Panc1 (cell line): Measurements from ENCODE around the gene HDAC11. TPM values are rescaled to one million over a fixed set of nuclear protein-coding genes. Genes with fewer than 3 reads are reported as not detected.

Source experiments
- ATAC-seq: fragments of 200-7000 bp; cut with Tn5 transposase; 2 replicates; pipeline ENCODE4 v1.9.1; 2020; ENCODE audit warnings: mild to moderate bottlenecking, moderate library complexity
- BruUV-seq: library from RNA; stranded (reverse); fragments of 400-500 nt; replicated peaks from 2 replicates; lab custom pipeline; 2021; lab: Mats Ljungman, UMichigan
- CTCF ChIA-PET: fragments of 300-600 bp; sonication (Branson Sonifier 250); formaldehyde crosslinking; loops from one replicate; lab custom pipeline; 2022; ENCODE audit warnings: antibody characterized with exemption; lab: Charles Lee
- POLR2A ChIA-PET: fragments of 300-600 bp; sonication (Branson Sonifier 250); formaldehyde crosslinking; loops from one replicate; lab custom pipeline; 2022; ENCODE audit warnings: antibody characterized with exemption; lab: Charles Lee
- DNase-seq: peaks from one replicate; pipeline ENCODE4 v3.0.0-alpha.2; 2010; ENCODE audit warnings: low read depth, low spot score
- H3K27ac ChIP-seq: 2 replicates; pipeline ENCODE4 v1.5.1; 2011; ENCODE audit warnings: mild to moderate bottlenecking, low read length, inconsistent platforms
- H3K27me3 ChIP-seq: fragments of 200-500 bp; sonication (Bioruptor generic); 2 replicates; pipeline ENCODE4 v1.6.0; 2014; ENCODE audit warnings: low read length, inconsistent platforms; ENCODE audit not compliant: control insufficient read depth, insufficient read depth
- H3K36me3 ChIP-seq: fragments of 200-500 bp; sonication (Bioruptor generic); 2 replicates; pipeline ENCODE4 v1.5.1; 2014; ENCODE audit warnings: inconsistent platforms, mild to moderate bottlenecking, low read length, moderate library complexity; ENCODE audit not compliant: control insufficient read depth, insufficient read depth
- H3K4me1 ChIP-seq: 2 replicates; pipeline ENCODE4 v1.5.1; 2011; ENCODE audit warnings: inconsistent platforms, mild to moderate bottlenecking, low read length, moderate library complexity; ENCODE audit not compliant: control insufficient read depth, insufficient read depth
- H3K4me3 ChIP-seq, 2 experiments: 2 replicates each; pipeline ENCODE4 v1.5.1; 2011 to 2012; ENCODE audit warnings: low read depth in 2 of 2, low read length in 2 of 2, mild to moderate bottlenecking in 2 of 2, inconsistent platforms in 1 of 2, moderate library complexity in 1 of 2
- H3K9me3 ChIP-seq: fragments of 200-500 bp; sonication (Bioruptor generic); 2 replicates; pipeline ENCODE4 v1.5.1; 2014; ENCODE audit warnings: low read depth, mild to moderate bottlenecking, inconsistent platforms, low read length, moderate library complexity; ENCODE audit not compliant: control insufficient read depth, insufficient read depth
- CTCF ChIP-seq: fragments of 450-650 bp; IDR thresholded peaks from 2 replicates; pipeline ENCODE4 v1.5.1; 2017; ENCODE audit warnings: mild to moderate bottlenecking
- POLR2AphosphoS5 ChIP-seq: IDR thresholded peaks from 2 replicates; pipeline ENCODE4 v1.6.1; 2012; ENCODE audit warnings: mild to moderate bottlenecking, low read depth, low read length, moderate library complexity
- REST ChIP-seq, 2 experiments: IDR thresholded peaks; 2 replicates each; pipeline ENCODE4 v1.6.1; 2011 to 2012; ENCODE audit warnings: low read depth in 2 of 2, control low read depth in 1 of 2, low read length in 1 of 2, mild to moderate bottlenecking in 1 of 2, moderate library complexity in 1 of 2; ENCODE audit not compliant: insufficient read depth in 1 of 2
- SIN3A ChIP-seq: IDR thresholded peaks from 2 replicates; pipeline ENCODE4 v1.6.1; 2012; ENCODE audit warnings: low read depth, mild to moderate bottlenecking, low read length, moderate library complexity, borderline replicate concordance; ENCODE audit not compliant: insufficient read depth
- TCF7L2 ChIP-seq: IDR thresholded peaks from 2 replicates; pipeline ENCODE4 v1.6.1; 2011; ENCODE audit warnings: mild to moderate bottlenecking, low read depth, low read length, inconsistent platforms
- in situ Hi-C: cut with HindIII; loops from 2 replicates; pipeline ENCODE4 v1.10.0; 2016; ENCODE audit warnings: low sequenced_read_pairs, low pct_unique_long_range_greater_than_20kb
- intact Hi-C: fragments of 100-400 bp; cut with micrococcal nuclease; formaldehyde crosslinking; loops from one replicate; pipeline ENCODE4 v1.10.0; 2022; ENCODE audit not compliant: unreplicated experiment
- total RNA-seq: library from RNA; stranded (reverse); gene quantifications from one replicate; pipeline ENCODE4 v1.2.1, GENCODE V29; 2021; ENCODE audit not compliant: unreplicated experiment

Gene HDAC11
- total RNA-seq, 1 experiment from 2014 or later = 10.6 TPM

DNA sequence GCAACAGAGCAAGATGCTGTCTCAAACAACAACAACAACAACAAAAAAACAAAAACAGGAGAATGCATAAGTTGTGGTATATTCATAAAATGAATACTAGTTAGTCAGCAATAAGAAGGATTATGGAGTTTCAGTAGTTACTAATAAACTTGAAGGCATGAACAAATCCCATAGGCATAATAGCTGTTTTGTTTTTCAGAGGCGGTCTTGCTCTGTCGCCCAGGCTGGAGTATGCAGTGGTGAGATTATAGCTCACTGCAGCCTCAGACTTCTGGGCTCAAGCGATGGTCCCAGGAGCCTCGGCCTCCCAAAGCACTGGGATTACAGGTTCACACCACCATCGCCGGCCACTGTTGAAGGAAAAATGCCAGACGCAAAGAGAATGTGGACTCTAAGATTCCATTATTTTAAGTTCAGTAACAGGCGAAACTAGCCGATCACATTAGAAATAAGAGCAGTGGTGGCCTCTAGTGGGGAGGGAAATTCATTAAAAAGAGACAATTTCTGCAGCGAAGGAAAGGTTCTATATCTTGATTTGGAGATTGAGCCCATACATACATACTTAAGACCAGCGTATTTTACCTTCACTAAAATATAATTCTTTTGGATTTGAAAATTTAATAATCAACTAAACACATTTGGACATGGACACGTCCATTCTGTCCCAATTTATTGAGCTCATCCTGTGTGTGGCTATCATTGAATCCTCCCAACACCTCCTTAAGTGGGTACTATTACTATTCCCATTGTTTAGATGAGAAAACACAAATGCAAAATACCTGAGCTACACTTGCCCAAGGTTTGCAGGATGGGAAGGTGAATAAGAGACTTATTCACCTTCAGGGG lies 27.4 kb upstream of the HDAC11 start:
- intact Hi-C loops = loop anchor here (5.0 to 10.0 kb wide), 2 partner anchors 158 to 360 kb away; no protein-coding TSS in a partner anchor
- no peaks in the 10 kb centered on the region for H3K27me3 ChIP-seq
- POLR2A ChIA-PET = interaction anchor here (1.1 kb wide), 1 partner anchor 27 kb away, joined by 3 read pairs; the partner anchor contains the start of gene HDAC11
- no peak overlapping the region; the same call in 1 of the 2 replicates for H3K27ac ChIP-seq
- in situ Hi-C loops = no loop called here
- H3K9me3 ChIP-seq = no peaks in the 10 kb centered on the region
- DNase-seq (peak; percentile 51), ATAC-seq (peak; percentile 57)
- CTCF ChIA-PET = interaction anchor here (0.5 to 2.0 kb wide), 7 partner anchors 27 to 361 kb away, joined by 3 to 18 read pairs (median 5); partner anchors contain the start of gene HDAC11
- TF ChIP-seq CTCF = peak; percentile 72
- TF ChIP-seq POLR2AphosphoS5 = no peak
- TF ChIP-seq TCF7L2 = no peak
- no peak for TF ChIP-seq REST (IDR thresholded peaks at IDR 0.05; ENCODE audit: insufficient read depth in 1 of 2, low read depth in 2 of 2, low read length in 1 of 2)
- no peak for TF ChIP-seq SIN3A
- no peaks in the 10 kb centered on the region for H3K36me3 ChIP-seq
- no TSS peak for BruUV-seq
- no peaks in the 10 kb centered on the region for H3K4me1 ChIP-seq
- H3K4me3 ChIP-seq = peak overlapping the region; percentile 56 to 69

GRCh38 chr3:13455644-13456043 lies 24.5 kb upstream of the HDAC11 start:
- ATAC-seq (no peak), DNase-seq (no peak)
- Histone ChIP-seq H3K4me3 (no peak overlapping the region), H3K9me3 (no peaks in the 10 kb centered on the region), H3K27ac (no peak overlapping the region), H3K36me3 (no peaks in the 10 kb centered on the region), H3K27me3 (no peaks in the 10 kb centered on the region), H3K4me1 (no peaks in the 10 kb centered on the region)
- in situ Hi-C loops (no loop called here), intact Hi-C loops (loop anchor here (10.0 kb wide), 1 partner anchor 161 kb away; no protein-coding TSS in a partner anchor)
- POLR2A ChIA-PET = no interaction called here
- CTCF ChIA-PET = interaction anchor here (1.2 kb wide), 1 partner anchor 363 kb away, joined by 3 read pairs; no protein-coding TSS in a partner anchor
- no TSS peak for BruUV-seq
- TF ChIP-seq POLR2AphosphoS5 (no peak), TCF7L2 (no peak), SIN3A (no peak), CTCF (no peak), REST (IDR thresholded peaks at IDR 0.05; ENCODE audit: insufficient read depth in 1 of 2, low read depth in 2 of 2, low read length in 1 of 2) (no peak)
